Upper lobe of right lung (tissue), 1 donor: ENCODE measurements around the gene DCAF4L1. TPM values are rescaled to one million over a fixed set of nuclear protein-coding genes. Genes with fewer than 3 reads are reported as not detected.
A peak's percentile ranks its signal among the peaks of the same experiment; 100 is the strongest.

Source experiments
- ATAC-seq: fragments of 200-7000 bp; cut with Tn5 transposase; one replicate; pipeline ENCODE4 v1.9.1; 2020; ENCODE audit warnings: mild to moderate bottlenecking, moderate library complexity
- DNase-seq: peaks from one replicate; pipeline ENCODE4 v3.0.0-alpha.2; 2020
- H3K27ac ChIP-seq: fragments of 200-600 bp; one replicate; pipeline ENCODE4 v1.8.0; 2022
- H3K27me3 ChIP-seq: fragments of 200-600 bp; one replicate; pipeline ENCODE4 v1.8.0; 2022; ENCODE audit warnings: mild to moderate bottlenecking
- H3K36me3 ChIP-seq: fragments of 200-600 bp; one replicate; pipeline ENCODE4 v1.8.0; 2022
- H3K4me1 ChIP-seq: fragments of 200-600 bp; one replicate; pipeline ENCODE4 v1.8.0; 2022
- H3K4me3 ChIP-seq: fragments of 200-600 bp; one replicate; pipeline ENCODE4 v1.8.0; 2022; ENCODE audit warnings: mild to moderate bottlenecking
- H3K9me3 ChIP-seq: fragments of 200-600 bp; one replicate; pipeline ENCODE4 v1.8.0; 2022
- intact Hi-C: fragments of 100-400 bp; cut with DNase I; formaldehyde crosslinking; loops from one replicate; pipeline ENCODE4 v1.11.0; 2022
- total RNA-seq: library from RNA; stranded (reverse); fragmentation: NEBNext Ultra II Directional; extraction: Animal tissue kit (Norgen Biotek cat#: 25700); gene quantifications from one replicate; pipeline ENCODE4 v1.2.1, GENCODE V29; 2021
- TF ChIP-seq, protein P1 (sequence below): fragments of 200-600 bp; IDR thresholded peaks from one replicate; pipeline ENCODE4 v1.8.0; 2022; ENCODE audit warnings: antibody characterized with exemption
- donor health status: DM: no; HTN: yes; CAD: no; lungs with severe emphysema.

The DCAF4L1 gene
- total RNA-seq, 1 donor from 2014 or later = 0.38 TPM

DNA sequence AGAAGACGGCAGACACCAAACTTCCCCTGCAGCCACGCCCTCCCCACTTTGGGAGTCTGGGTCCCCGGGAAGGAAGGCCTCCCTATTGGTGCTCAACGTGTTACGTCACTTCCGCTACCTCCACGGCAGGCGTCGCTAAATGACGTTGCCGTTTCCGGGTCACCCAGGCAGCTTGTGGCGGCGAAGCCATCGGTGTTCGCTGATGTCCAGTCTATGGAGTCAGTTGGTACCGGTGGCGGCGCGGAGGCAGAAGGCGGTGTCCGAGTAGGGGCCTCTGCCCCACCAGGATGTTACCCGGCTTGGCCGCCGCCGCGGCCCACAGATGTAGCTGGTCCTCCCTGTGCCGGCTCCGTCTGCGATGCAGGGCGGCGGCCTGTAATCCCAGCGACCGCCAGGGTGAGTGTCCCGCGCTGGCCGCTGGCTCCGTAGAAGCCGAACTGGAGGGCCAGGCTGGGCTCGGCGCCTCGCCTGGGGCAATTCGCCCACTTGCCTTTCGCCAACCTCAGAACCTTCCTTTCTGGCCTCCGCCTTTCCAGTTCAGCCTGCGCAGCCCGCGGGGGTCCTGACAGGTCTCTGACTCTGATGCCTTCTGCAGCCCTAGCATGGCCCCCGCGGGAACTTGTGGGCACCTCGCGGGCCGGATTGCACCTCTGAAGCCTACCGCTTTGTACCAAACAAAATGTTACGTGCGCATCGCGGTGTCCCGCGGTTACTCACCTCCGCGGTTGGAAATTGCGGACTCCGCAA lies 9.0 kb downstream of the DCAF4L1 start, which contains the start of gene SLC30A9:
Gene SLC30A9, plus strand, starts transcription at position 166 of the 747 bp plus-strand sequence. Its CDS starts 122 bp downstream, at position 288.
- H3K36me3 ChIP-seq = no peaks in the 10 kb centered on the region
- peaks cover 14% of the 10 kb centered on the region for H3K4me1 ChIP-seq
- intact Hi-C loops = no loop called here
- DNase-seq (peak; percentile 95), ATAC-seq (peak; percentile 99)
- peak within 1 kb of the TSS; percentile 92 for H3K4me3 ChIP-seq
- TF ChIP-seq, protein P1, sequence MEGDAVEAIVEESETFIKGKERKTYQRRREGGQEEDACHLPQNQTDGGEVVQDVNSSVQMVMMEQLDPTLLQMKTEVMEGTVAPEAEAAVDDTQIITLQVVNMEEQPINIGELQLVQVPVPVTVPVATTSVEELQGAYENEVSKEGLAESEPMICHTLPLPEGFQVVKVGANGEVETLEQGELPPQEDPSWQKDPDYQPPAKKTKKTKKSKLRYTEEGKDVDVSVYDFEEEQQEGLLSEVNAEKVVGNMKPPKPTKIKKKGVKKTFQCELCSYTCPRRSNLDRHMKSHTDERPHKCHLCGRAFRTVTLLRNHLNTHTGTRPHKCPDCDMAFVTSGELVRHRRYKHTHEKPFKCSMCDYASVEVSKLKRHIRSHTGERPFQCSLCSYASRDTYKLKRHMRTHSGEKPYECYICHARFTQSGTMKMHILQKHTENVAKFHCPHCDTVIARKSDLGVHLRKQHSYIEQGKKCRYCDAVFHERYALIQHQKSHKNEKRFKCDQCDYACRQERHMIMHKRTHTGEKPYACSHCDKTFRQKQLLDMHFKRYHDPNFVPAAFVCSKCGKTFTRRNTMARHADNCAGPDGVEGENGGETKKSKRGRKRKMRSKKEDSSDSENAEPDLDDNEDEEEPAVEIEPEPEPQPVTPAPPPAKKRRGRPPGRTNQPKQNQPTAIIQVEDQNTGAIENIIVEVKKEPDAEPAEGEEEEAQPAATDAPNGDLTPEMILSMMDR = peak; percentile 38
- H3K27me3 ChIP-seq = no peaks in the 10 kb centered on the region
- H3K9me3 ChIP-seq = no peaks in the 10 kb centered on the region
- peak within 1 kb of the TSS; percentile 87 for H3K27ac ChIP-seq

DNA sequence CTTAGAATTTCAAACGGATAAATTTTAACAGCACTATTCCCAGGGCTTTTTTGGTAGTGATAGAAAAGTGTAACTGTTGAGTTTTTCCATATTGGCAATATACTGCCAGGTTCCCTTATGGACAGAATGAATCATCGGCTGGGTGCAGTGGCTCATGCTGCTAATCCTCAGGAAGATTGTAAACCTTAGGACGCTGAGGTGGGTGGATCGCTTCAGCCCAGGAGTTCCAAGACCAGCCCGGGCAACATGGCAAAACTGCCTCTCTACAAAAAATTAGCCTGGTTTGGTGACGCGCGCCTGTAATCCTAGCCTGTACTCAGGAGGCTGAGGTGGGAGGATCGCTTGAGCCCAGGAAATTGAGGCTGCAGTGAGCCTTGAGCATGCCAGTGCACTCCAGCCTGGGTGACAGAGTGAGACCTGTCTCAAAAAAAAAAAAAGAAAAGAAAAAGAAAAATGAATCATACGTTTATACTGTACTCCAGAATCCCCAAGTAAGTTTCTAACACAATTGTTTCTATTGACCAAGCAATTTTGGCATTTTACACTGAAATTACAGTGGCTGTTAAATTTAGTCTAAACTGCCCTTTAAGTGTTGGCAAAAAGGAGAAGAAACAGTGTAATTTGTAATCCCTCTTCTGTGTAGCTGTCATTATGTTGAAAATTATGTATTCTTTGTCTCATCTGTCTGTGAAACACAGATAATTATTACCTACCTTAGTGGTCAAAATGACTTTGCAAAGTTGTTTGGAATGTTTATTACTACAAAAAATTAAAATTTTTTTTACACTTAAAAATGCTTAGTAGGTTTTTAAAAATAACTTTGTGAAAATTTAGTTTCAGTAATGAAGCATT lies 10.6 kb downstream of the DCAF4L1 start:
- intact Hi-C loops = no loop called here
- no peak for DNase-seq
- Histone ChIP-seq H3K27ac (no peak overlapping the region), H3K36me3 (no peaks in the 10 kb centered on the region), H3K4me1 (peaks cover 14% of the 10 kb centered on the region), H3K27me3 (no peaks in the 10 kb centered on the region), H3K9me3 (no peaks in the 10 kb centered on the region), H3K4me3 (peak overlapping the region; percentile 92)
- TF ChIP-seq, protein P1 = no peak
- ATAC-seq = no peak

DNA sequence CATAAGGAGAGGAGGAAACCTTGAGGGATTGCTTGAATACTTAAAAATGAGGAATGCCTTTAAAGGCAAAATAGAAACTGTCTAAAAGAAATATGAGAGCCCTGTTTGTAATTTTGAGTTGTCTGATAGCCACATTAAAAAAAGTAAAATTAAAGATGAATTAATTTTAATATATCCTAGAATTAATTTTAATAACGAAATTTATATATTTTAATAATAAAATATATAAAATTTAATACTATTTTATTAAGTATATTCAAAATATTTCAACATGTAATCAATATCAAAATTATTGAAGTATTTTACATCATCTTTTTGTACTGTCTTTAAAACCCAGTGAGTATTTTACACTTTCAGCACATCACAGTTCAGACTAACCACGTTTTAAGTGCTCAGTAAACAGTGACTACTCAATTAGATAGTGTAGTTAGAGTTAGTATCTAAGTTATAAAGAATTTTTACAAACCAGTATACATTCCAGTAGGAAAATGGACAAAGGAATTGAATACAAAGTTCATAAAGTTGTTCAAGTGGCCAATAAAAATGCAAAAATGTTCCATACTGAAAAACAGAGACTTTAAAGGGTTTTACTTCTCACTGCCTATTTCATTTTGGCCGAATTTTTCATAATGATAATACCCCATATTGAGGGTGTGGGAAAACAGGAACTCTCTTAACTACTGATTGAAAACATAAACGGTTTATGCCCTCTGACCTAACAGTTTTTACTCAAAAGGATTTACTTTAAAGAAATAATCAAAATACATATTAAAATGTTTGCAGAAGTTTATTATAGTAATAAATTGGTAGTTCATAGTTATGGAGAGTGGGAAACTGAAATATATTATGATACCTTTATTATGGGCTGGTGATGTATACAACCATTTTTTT lies 11.7 kb downstream of the DCAF4L1 start:
- intact Hi-C loops = no loop called here
- H3K4me1 ChIP-seq = peaks cover 14% of the 10 kb centered on the region
- no peaks in the 10 kb centered on the region for H3K9me3 ChIP-seq
- no peaks in the 10 kb centered on the region for H3K36me3 ChIP-seq
- DNase-seq (no peak), ATAC-seq (no peak)
- no peaks in the 10 kb centered on the region for H3K27me3 ChIP-seq
- no peak overlapping the region for H3K4me3 ChIP-seq
- no peak overlapping the region for H3K27ac ChIP-seq
- TF ChIP-seq, protein P1 = no peak

DNA sequence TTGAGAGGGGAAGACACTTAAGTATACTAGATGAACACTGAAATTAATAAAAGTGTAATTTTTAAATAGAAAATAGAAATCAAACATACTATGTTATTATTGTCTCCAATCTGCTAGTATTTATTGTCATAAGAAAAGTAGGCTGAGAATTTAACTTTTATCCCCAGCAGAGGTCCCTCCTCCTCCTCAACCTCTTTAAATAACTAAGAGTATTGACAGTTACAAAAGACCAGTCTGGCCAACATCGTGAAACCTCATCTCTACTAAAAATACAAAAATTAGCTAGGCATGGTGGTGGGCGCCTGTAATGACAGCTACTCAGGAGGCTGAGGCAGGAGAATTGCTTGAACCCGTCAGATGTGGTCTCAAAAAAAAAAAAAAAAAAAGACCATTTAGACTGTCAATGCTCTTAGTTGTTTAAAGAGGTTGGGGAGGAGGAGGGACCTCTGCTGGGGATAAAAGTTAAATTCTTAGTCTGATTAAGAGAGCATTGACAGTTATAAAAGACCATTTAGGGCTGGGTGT lies 13.0 kb downstream of the DCAF4L1 start:
- ATAC-seq = no peak
- intact Hi-C loops = no loop called here
- no peak overlapping the region for H3K4me3 ChIP-seq

More for the DNA sequence above, 13.0 kb downstream of the DCAF4L1 start:
- Histone ChIP-seq H3K4me1 (peaks cover 11% of the 10 kb centered on the region), H3K36me3 (peaks cover 6% of the 10 kb centered on the region), H3K27ac (no peak overlapping the region), H3K27me3 (no peaks in the 10 kb centered on the region), H3K9me3 (no peaks in the 10 kb centered on the region)
- no peak for DNase-seq
- TF ChIP-seq, protein P1 = no peak
